H9 (cell line): ENCODE data around the gene IFT25. TPM values are rescaled to one million over a fixed set of nuclear protein-coding genes. Genes with fewer than 3 reads are reported as not detected.

Experiments used
- DNase-seq: peaks from one replicate; pipeline ENCODE4 v3.0.0-alpha.2; 2017
- H2AFZ ChIP-seq: one replicate; pipeline ENCODE4 v1.6.1; 2013; ENCODE audit warnings: mild to moderate bottlenecking, low read length, control low read depth, moderate library complexity
- H2AK5ac ChIP-seq: 2 replicates; pipeline ENCODE4 v1.6.1; 2013; ENCODE audit warnings: low read length, control low read depth, mixed read lengths; ENCODE audit not compliant: insufficient read length
- H2BK120ac ChIP-seq: one replicate; pipeline ENCODE4 v1.6.1; 2013; ENCODE audit warnings: low read depth, mild to moderate bottlenecking, low read length, control low read depth, inconsistent platforms; ENCODE audit not compliant: poor library complexity, severe bottlenecking
- H2BK12ac ChIP-seq: 2 replicates; pipeline ENCODE4 v1.6.1; 2013; ENCODE audit warnings: low read length, control low read depth, mixed read lengths, low read depth; ENCODE audit not compliant: insufficient read length
- H2BK15ac ChIP-seq: 2 replicates; pipeline ENCODE4 v1.6.1; 2013; ENCODE audit warnings: low read depth, low read length, control low read depth
- H2BK20ac ChIP-seq: one replicate; pipeline ENCODE4 v1.6.1; 2013; ENCODE audit warnings: low read depth, mild to moderate bottlenecking, low read length, control low read depth, inconsistent platforms; ENCODE audit not compliant: poor library complexity, severe bottlenecking
- H2BK5ac ChIP-seq: 2 replicates; pipeline ENCODE4 v1.6.1; 2013; ENCODE audit warnings: low read length, control low read depth, mixed read lengths; ENCODE audit not compliant: insufficient read length
- H3K14ac ChIP-seq: 2 replicates; pipeline ENCODE4 v1.6.1; 2013; ENCODE audit warnings: low read length, control low read depth; ENCODE audit not compliant: insufficient read depth
- H3K18ac ChIP-seq: 2 replicates; pipeline ENCODE4 v1.6.1; 2013; ENCODE audit warnings: low read depth, mild to moderate bottlenecking, mixed read lengths, low read length, control low read depth; ENCODE audit not compliant: insufficient read length
- H3K23ac ChIP-seq: 2 replicates; pipeline ENCODE4 v1.6.1; 2013; ENCODE audit warnings: low read length, control low read depth, mixed read lengths, low read depth; ENCODE audit not compliant: insufficient read length
- H3K23me2 ChIP-seq: 2 replicates; pipeline ENCODE4 v1.6.1; 2013; ENCODE audit warnings: low read depth, mild to moderate bottlenecking, mixed read lengths, low read length, control low read depth; ENCODE audit not compliant: insufficient read length, poor library complexity, severe bottlenecking
- H3K27ac ChIP-seq: 2 replicates; pipeline ENCODE4 v1.5.1; 2013; ENCODE audit warnings: low read length, control low read depth, mixed read lengths, low read depth; ENCODE audit not compliant: insufficient read length
- H3K27me3 ChIP-seq: 2 replicates; pipeline ENCODE4 v1.6.1; 2013; ENCODE audit warnings: low read length, control low read depth, inconsistent platforms; ENCODE audit not compliant: insufficient read depth
- H3K4ac ChIP-seq: 2 replicates; pipeline ENCODE4 v1.6.1; 2013; ENCODE audit warnings: low read depth, mild to moderate bottlenecking, control low read depth, inconsistent platforms, low read length, moderate library complexity
- H3K4me1 ChIP-seq: 2 replicates; pipeline ENCODE4 v1.6.1; 2013; ENCODE audit warnings: low read length, control low read depth, inconsistent platforms; ENCODE audit not compliant: insufficient read depth
- H3K4me2 ChIP-seq: 2 replicates; pipeline ENCODE4 v1.6.1; 2013; ENCODE audit warnings: low read length, control low read depth, mixed read lengths; ENCODE audit not compliant: insufficient read length, insufficient read depth
- H3K56ac ChIP-seq: 2 replicates; pipeline ENCODE4 v1.6.1; 2013; ENCODE audit warnings: low read depth, mild to moderate bottlenecking, mixed read lengths, low read length, control low read depth; ENCODE audit not compliant: insufficient read length
- H3K79me1 ChIP-seq: 2 replicates; pipeline ENCODE4 v1.6.1; 2013; ENCODE audit warnings: low read depth, mild to moderate bottlenecking, moderate library complexity, low read length, control low read depth, inconsistent platforms; ENCODE audit not compliant: insufficient read depth, poor library complexity, severe bottlenecking
- H3K79me2 ChIP-seq: 2 replicates; pipeline ENCODE4 v1.6.1; 2013; ENCODE audit warnings: low read length, control low read depth, inconsistent platforms; ENCODE audit not compliant: insufficient read depth
- H3K9ac ChIP-seq: 2 replicates; pipeline ENCODE4 v1.6.1; 2013; ENCODE audit warnings: low read length, control low read depth, mixed read lengths; ENCODE audit not compliant: insufficient read length; ENCODE audit errors: extremely low read depth
- H3K9me3 ChIP-seq: one replicate; pipeline ENCODE4 v1.6.1; 2013; ENCODE audit warnings: low read depth, low read length, inconsistent platforms; ENCODE audit not compliant: control insufficient read depth
- H3T11ph ChIP-seq: one replicate; pipeline ENCODE4 v1.6.1; 2013; ENCODE audit warnings: mild to moderate bottlenecking, low read length, control low read depth, inconsistent platforms
- H4K20me1 ChIP-seq: one replicate; pipeline ENCODE4 v1.6.1; 2013; ENCODE audit not compliant: control insufficient read depth, insufficient read length, insufficient read depth
- H4K5ac ChIP-seq: 2 replicates; pipeline ENCODE4 v1.6.1; 2013; ENCODE audit warnings: low read depth, mild to moderate bottlenecking, mixed read lengths, low read length, control low read depth; ENCODE audit not compliant: insufficient read length
- H4K8ac ChIP-seq: replicated peaks from 2 replicates; pipeline ENCODE4 v1.6.1; 2013; ENCODE audit warnings: low read length, control low read depth, mixed read lengths, low read depth; ENCODE audit not compliant: insufficient read length
- H4K91ac ChIP-seq: 2 replicates; pipeline ENCODE4 v1.6.1; 2013; ENCODE audit warnings: low read depth, mild to moderate bottlenecking, moderate library complexity, mixed read lengths, low read length, control low read depth; ENCODE audit not compliant: insufficient read length
- H3K27ac Mint-ChIP-seq, 3 experiments: 2 replicates in 2 of 3; 3 replicates in 1 of 3; pipeline ENCODE4 v1.8.0; 2020 to 2021; ENCODE audit warnings: mixed read lengths in 3 of 3, mild to moderate bottlenecking in 1 of 3, moderate library complexity in 1 of 3
- H3K27me3 Mint-ChIP-seq: 2 replicates; pipeline ENCODE4 v1.8.0; 2021; ENCODE audit warnings: low read depth, mild to moderate bottlenecking, moderate library complexity, mixed read lengths
- H3K36me3 Mint-ChIP-seq, 3 experiments: 2 replicates in 2 of 3; 3 replicates in 1 of 3; pipeline ENCODE4 v1.8.0; 2020 to 2021; ENCODE audit warnings: low read depth in 3 of 3, mixed read lengths in 3 of 3; ENCODE audit not compliant: insufficient read depth in 1 of 3
- H3K4me1 Mint-ChIP-seq, 2 experiments: 2 replicates each; pipeline ENCODE4 v1.8.0; 2020; ENCODE audit warnings: mixed read lengths in 2 of 2
- H3K4me3 Mint-ChIP-seq, 2 experiments: 2 replicates in 1 of 2; 3 replicates in 1 of 2; pipeline ENCODE4 v1.8.0; 2020 to 2021; ENCODE audit warnings: mild to moderate bottlenecking in 2 of 2, mixed read lengths in 2 of 2, moderate library complexity in 1 of 2
- H3K9me3 Mint-ChIP-seq, 2 experiments: 2 replicates in 1 of 2; 3 replicates in 1 of 2; pipeline ENCODE4 v1.8.0; 2020; ENCODE audit warnings: mild to moderate bottlenecking in 2 of 2, mixed read lengths in 2 of 2, moderate library complexity in 1 of 2
- CTCF ChIP-seq: fragments of 200-600 bp; sonication (generic); conservative IDR thresholded peaks from 3 replicates; pipeline ENCODE4 v1.8.0; 2021; ENCODE audit warnings: antibody characterized with exemption, mild to moderate bottlenecking
- WGBS: extraction: QIAGEN DNeasy Blood & Tissue Kit; methylation state at CpG from one replicate; pipeline ENCODE4 v1.1.7; 2013; ENCODE audit warnings: missing lambda C conversion rate, low lambda C conversion rate, mixed read lengths; ENCODE audit not compliant: insufficient read length; ENCODE audit errors: extremely low coverage; 5-methylcytosine and 5-hydroxymethylcytosine counted together
- total RNA-seq: library from RNA; stranded (reverse); gene quantifications from 2 replicates; pipeline ENCODE4 v1.2.1, GENCODE V29; 2021

The IFT25 gene
- total RNA-seq, 1 experiment from 2014 or later: 36.8 TPM

GRCh38 chr1:53918343-53918742 lies 27.2 kb downstream of the IFT25 start:
- no peak overlapping the region for H2BK12ac ChIP-seq
- H3K4me1 ChIP-seq: peaks cover 10% of the 10 kb centered on the region; the same call in 1 of the 2 replicates
- Mint-ChIP-seq H3K4me1 (peaks cover 18 to 22% of the 10 kb centered on the region in 2 experiments), H3K36me3 (peaks cover 10 to 36% (median 27%) of the 10 kb centered on the region in 3 experiments), H3K27ac (no peak overlapping the region), H3K9me3 (peaks cover 0 to 5% of the 10 kb centered on the region in 2 experiments; a peak in 2 of 5 replicates), H3K27me3 (no peaks in the 10 kb centered on the region), H3K4me3 (no peak overlapping the region)
- no peak overlapping the region for H3T11ph ChIP-seq
- H3K9me3 ChIP-seq: no peaks in the 10 kb centered on the region
- WGBS: no CpG with 5 or more reads among the region's 5 CpGs
- no peak for DNase-seq
- H2BK120ac ChIP-seq: no peak overlapping the region
- no peaks in the 10 kb centered on the region for H3K79me1 ChIP-seq
- no peak overlapping the region for H2AFZ ChIP-seq
- no peak overlapping the region for H3K14ac ChIP-seq
- no peaks in the 10 kb centered on the region for H3K79me2 ChIP-seq
- no peak overlapping the region for H3K56ac ChIP-seq
- no peak overlapping the region for H3K23ac ChIP-seq
- H3K27ac ChIP-seq: no peak overlapping the region
- H2BK20ac ChIP-seq: peak overlapping the region; percentile 45
- no peak overlapping the region for H2BK15ac ChIP-seq
- no peak overlapping the region for H3K9ac ChIP-seq
- no peak overlapping the region for H3K18ac ChIP-seq
- no peak overlapping the region for H4K91ac ChIP-seq
- no peaks in the 10 kb centered on the region for H3K27me3 ChIP-seq
- H2BK5ac ChIP-seq: no peak overlapping the region
- no peaks in the 10 kb centered on the region for H4K20me1 ChIP-seq
- H4K8ac ChIP-seq: no peak overlapping the region
- no peak for TF ChIP-seq CTCF
- no peak overlapping the region for H2AK5ac ChIP-seq
- H3K4ac ChIP-seq: no peak overlapping the region
- no peak overlapping the region for H4K5ac ChIP-seq
- H3K23me2 ChIP-seq: no peaks in the 10 kb centered on the region
- H3K4me2 ChIP-seq: no peak overlapping the region
